NT2/D1 (cell line): ENCODE measurements around the gene SLC9A8.

Experiments
- YY1 ChIP-seq: IDR thresholded peaks from 2 replicates; pipeline ENCODE4 v1.6.1; 2011; ENCODE audit not compliant: insufficient read length, insufficient read depth
- ZNF274 ChIP-seq: IDR thresholded peaks from 2 replicates; pipeline ENCODE4 v1.6.1; 2011; ENCODE audit warnings: mild to moderate bottlenecking, low read depth, low read length

- no peak for TF ChIP-seq ZNF274
- no peak for TF ChIP-seq YY1
Measured at GRCh38 chr20:49785149-49785851, 27.3 kb upstream of the SLC9A8 start.
